Cardiac septum (tissue), 1 donor: ENCODE measurements around the gene POLD3. TPM values are rescaled to one million over a fixed set of nuclear protein-coding genes. Genes with fewer than 3 reads are reported as not detected.

Source experiments
- DNase-seq: peaks from one replicate; pipeline ENCODE4 v3.0.0-alpha.2; 2020; ENCODE audit warnings: low spot score
- intact Hi-C: fragments of 100-400 bp; cut with DNase I; formaldehyde crosslinking; loops from one replicate; pipeline ENCODE4 v1.14.0; 2022
- total RNA-seq: library from RNA; stranded (reverse); fragmentation: NEBNext Ultra II Directional; extraction: Animal tissue kit (Norgen Biotek cat#: 25700); gene quantifications from one replicate; pipeline ENCODE4 v1.2.1, GENCODE V29; 2021
- donor health status: DM: no; HTN: no; CAD: no.

The POLD3 gene
- total RNA-seq, 1 donor from 2014 or later = 6.9 TPM

- intact Hi-C loops = no loop called here
- DNase-seq = no peak
These were observed 70.2 kb downstream of the POLD3 start for GRCh38 chr11:74662487-74663103.

- intact Hi-C loops = no loop called here
- no peak for DNase-seq
These were observed 70.9 kb downstream of the POLD3 start for GRCh38 chr11:74663315-74663714.

- DNase-seq = no peak
- intact Hi-C loops = no loop called here
These were observed 77.1 kb downstream of the POLD3 start for GRCh38 chr11:74669211-74670160.

- DNase-seq = no peak
- intact Hi-C loops = no loop called here
These were observed 77.8 kb downstream of the POLD3 start for GRCh38 chr11:74670171-74670570.

- intact Hi-C loops = no loop called here
- no peak for DNase-seq
These were observed 79.3 kb downstream of the POLD3 start for GRCh38 chr11:74671520-74672196.

- no peak for DNase-seq
- intact Hi-C loops = no loop called here
These were observed 80.1 kb downstream of the POLD3 start for GRCh38 chr11:74672332-74672955.

GRCh38 chr11:74672956-74673692 lies 80.7 kb downstream of the POLD3 start:
- intact Hi-C loops = no loop called here
- DNase-seq = no peak

- intact Hi-C loops = no loop called here
These were observed 81.4 kb downstream of the POLD3 start for GRCh38 chr11:74673693-74674360.

GRCh38 chr11:74675761-74676160 lies 83.4 kb downstream of the POLD3 start:
- DNase-seq = no peak
- intact Hi-C loops = no loop called here

More at GRCh38 chr11:74673693-74674360, 81.4 kb downstream of the POLD3 start:
- no peak for DNase-seq

GRCh38 chr11:74676596-74676995 lies 84.2 kb downstream of the POLD3 start:
- no peak for DNase-seq
- intact Hi-C loops = no loop called here

- no peak for DNase-seq
- intact Hi-C loops = no loop called here
These were observed 84.7 kb downstream of the POLD3 start for GRCh38 chr11:74677131-74677530.

GRCh38 chr11:74678041-74678440 lies 85.7 kb downstream of the POLD3 start:
- no peak for DNase-seq
- intact Hi-C loops = no loop called here

GRCh38 chr11:74678591-74679512 lies 86.5 kb downstream of the POLD3 start:
- DNase-seq = no peak
- intact Hi-C loops = no loop called here

- DNase-seq = no peak
- intact Hi-C loops = no loop called here
These were observed 87.1 kb downstream of the POLD3 start for GRCh38 chr11:74679513-74679865.

- DNase-seq = no peak
- intact Hi-C loops = no loop called here
These were observed 87.8 kb downstream of the POLD3 start for GRCh38 chr11:74680035-74680671.

GRCh38 chr11:74680703-74681531 lies 88.5 kb downstream of the POLD3 start:
- DNase-seq = peak; percentile 67
- intact Hi-C loops = no loop called here
